NT2/D1 (cell line): Measurements from ENCODE around the gene GCLC.

Experiments
- SUZ12 ChIP-seq: IDR thresholded peaks from 2 replicates; pipeline ENCODE4 v1.6.1; 2011; ENCODE audit not compliant: insufficient read length, insufficient read depth; ENCODE audit errors: extremely low read depth
- YY1 ChIP-seq: IDR thresholded peaks from 2 replicates; pipeline ENCODE4 v1.6.1; 2011; ENCODE audit not compliant: insufficient read length, insufficient read depth
- ZNF274 ChIP-seq: IDR thresholded peaks from 2 replicates; pipeline ENCODE4 v1.6.1; 2011; ENCODE audit warnings: mild to moderate bottlenecking, low read depth, low read length

- TF ChIP-seq ZNF274 (no peak), SUZ12 (no peak), YY1 (no peak)
Measured at GRCh38 chr6:53492860-53493634, 51.9 kb downstream of the GCLC start.
